Gastrocnemius medialis (tissue), 4 donors: ENCODE results near the gene SMURF2. TPM values are rescaled to one million over a fixed set of nuclear protein-coding genes. Genes with fewer than 3 reads are reported as not detected.

Source experiments
- ATAC-seq, 2 donors: fragments of 150-250 bp; one replicate each; pipeline ENCODE4 v1.9.1; 2016
- DNase-seq, 2 donors: peaks; one replicate each; pipeline ENCODE4 v3.0.0-alpha.2; 2019
- H3K27ac ChIP-seq, 4 donors: fragments of 200-600 bp; sonication (generic); 1 replicate in 1 of 4; 2 replicates in 3 of 4; pipeline ENCODE4 v1.5.1; 2016 to 2018; ENCODE audit warnings: mild to moderate bottlenecking in 2 of 4, moderate library complexity in 1 of 4
- H3K27me3 ChIP-seq, 3 donors: fragments of 200-600 bp; sonication (generic) in 2 of 3; 1 replicate in 1 of 3; 2 replicates in 2 of 3; pipeline versions ENCODE4 v1.5.1 to v1.6.0; 2016 to 2019; ENCODE audit warnings: mild to moderate bottlenecking in 1 of 3, moderate library complexity in 1 of 3
- H3K36me3 ChIP-seq, 2 donors: fragments of 200-600 bp; sonication (generic) in 1 of 2; one replicate each; pipeline ENCODE4 v1.5.1; 2017 to 2018
- H3K4me1 ChIP-seq, 2 donors: fragments of 200-600 bp; sonication (generic) in 1 of 2; one replicate each; pipeline ENCODE4 v1.5.1; 2016 to 2017; ENCODE audit warnings: mild to moderate bottlenecking in 2 of 2
- H3K4me3 ChIP-seq, 4 donors: fragments of 200-600 bp; sonication (generic) in 3 of 4; 1 replicate in 1 of 4; 2 replicates in 3 of 4; pipeline ENCODE4 v1.5.1; 2016 to 2019; ENCODE audit warnings: mild to moderate bottlenecking in 2 of 4
- H3K9me3 ChIP-seq, 3 donors: fragments of 200-600 bp; sonication (generic) in 2 of 3; 1 replicate in 1 of 3; 2 replicates in 2 of 3; pipeline ENCODE4 v1.5.1; 2016 to 2019
- CTCF ChIP-seq, 5 experiments: fragments of 450-650 bp in 3 of 5; fragments of 200-600 bp in 2 of 5; sonication (generic) in 2 of 5; IDR thresholded peaks in 4 of 5; conservative IDR thresholded peaks in 1 of 5; 1 replicate in 4 of 5; 2 replicates in 1 of 5; pipeline ENCODE4 v1.5.1; 2016 to 2019; ENCODE audit warnings: antibody characterized with exemption in 5 of 5, mild to moderate bottlenecking in 3 of 5, moderate library complexity in 3 of 5
- POLR2A ChIP-seq, 2 donors: fragments of 450-650 bp; IDR thresholded peaks; one replicate each; pipeline ENCODE4 v1.6.1; 2017; ENCODE audit warnings: antibody characterized with exemption in 2 of 2, mild to moderate bottlenecking in 2 of 2, moderate library complexity in 2 of 2
- in situ Hi-C, 4 donors: fragments of 200-750 bp; cut with MboI; loops; one replicate each; pipeline versions ENCODE4 v1.15.0 to v1.8.0; 2017; ENCODE audit warnings: low sequenced_read_pairs in 4 of 4
- intact Hi-C: fragments of 100-400 bp; cut with DNase I; formaldehyde crosslinking; loops from one replicate; pipeline ENCODE4 v1.15.1; 2023; ENCODE audit warnings: low total_unique reads
- total RNA-seq, 4 donors: library from RNA; depleted of rRNA; stranded (reverse); fragments of >200 nt; gene quantifications; one replicate each; pipeline versions ENCODE4 v1.1.0 to v1.2.3, GENCODE V29; 2016

SMURF2 gene
- total RNA-seq, 4 donors from 2014 or later = 8.9 to 15.3 (median 11.4) TPM

GRCh38 chr17:64599827-64600226, 62.3 kb downstream of the SMURF2 start:
- H3K4me1 ChIP-seq = no peaks in the 10 kb centered on the region
- peaks cover 0 to 11% of the 10 kb centered on the region in 2 donors for H3K36me3 ChIP-seq
- no peaks in the 10 kb centered on the region for H3K27me3 ChIP-seq
- ATAC-seq (no peak), DNase-seq (no peak)
- intact Hi-C loops = no loop called here
- in situ Hi-C loops = no loop called here
- TF ChIP-seq CTCF (IDR thresholded peaks at IDR 0.05 in 4 of 5, conservative IDR thresholded peaks at IDR 0.05 in 1 of 5) (no peak), POLR2A (IDR thresholded peaks at IDR 0.05) (no peak)
- no peak overlapping the region for H3K4me3 ChIP-seq
- no peak overlapping the region for H3K27ac ChIP-seq
- no peaks in the 10 kb centered on the region for H3K9me3 ChIP-seq

- H3K4me3 ChIP-seq = no peak overlapping the region
- intact Hi-C loops = no loop called here
- in situ Hi-C loops = no loop called here
- H3K36me3 ChIP-seq = peaks cover 0 to 11% of the 10 kb centered on the region in 2 donors
- ATAC-seq (no peak), DNase-seq (no peak)
- H3K27ac ChIP-seq = no peak overlapping the region
- TF ChIP-seq CTCF (IDR thresholded peaks at IDR 0.05 in 4 of 5, conservative IDR thresholded peaks at IDR 0.05 in 1 of 5) = no peak
- TF ChIP-seq POLR2A (IDR thresholded peaks at IDR 0.05) = no peak
- H3K9me3 ChIP-seq = no peaks in the 10 kb centered on the region
- no peaks in the 10 kb centered on the region for H3K27me3 ChIP-seq
- H3K4me1 ChIP-seq = no peaks in the 10 kb centered on the region
These were observed 62.9 kb downstream of the SMURF2 start for GRCh38 chr17:64599187-64599676.

- Histone ChIP-seq H3K27me3 (no peaks in the 10 kb centered on the region), H3K9me3 (no peaks in the 10 kb centered on the region), H3K27ac (no peak overlapping the region), H3K36me3 (peaks cover 0 to 11% of the 10 kb centered on the region in 2 donors), H3K4me3 (no peak overlapping the region), H3K4me1 (no peaks in the 10 kb centered on the region)
- intact Hi-C loops (no loop called here), in situ Hi-C loops (no loop called here)
- TF ChIP-seq POLR2A (IDR thresholded peaks at IDR 0.05) = no peak
- TF ChIP-seq CTCF (IDR thresholded peaks at IDR 0.05 in 4 of 5, conservative IDR thresholded peaks at IDR 0.05 in 1 of 5) = no peak
- ATAC-seq (no peak), DNase-seq (no peak)
These were observed 63.4 kb downstream of the SMURF2 start for GRCh38 chr17:64598672-64599071.

GRCh38 chr17:64596988-64597387, 65.1 kb downstream of the SMURF2 start:
- H3K27me3 ChIP-seq = no peaks in the 10 kb centered on the region
- H3K4me1 ChIP-seq = no peaks in the 10 kb centered on the region
- no peak overlapping the region for H3K27ac ChIP-seq
- intact Hi-C loops (no loop called here), in situ Hi-C loops (no loop called here)
- H3K36me3 ChIP-seq = peaks cover 0 to 26% of the 10 kb centered on the region in 2 donors
- no peaks in the 10 kb centered on the region for H3K9me3 ChIP-seq
- no peak for ATAC-seq
- H3K4me3 ChIP-seq = no peak overlapping the region
- no peak for TF ChIP-seq CTCF (IDR thresholded peaks at IDR 0.05 in 4 of 5, conservative IDR thresholded peaks at IDR 0.05 in 1 of 5)
- TF ChIP-seq POLR2A (IDR thresholded peaks at IDR 0.05) = no peak
- DNase-seq = no peak

GRCh38 chr17:64596439-64596838, 65.7 kb downstream of the SMURF2 start:
- no peaks in the 10 kb centered on the region for H3K9me3 ChIP-seq
- no peak overlapping the region for H3K4me3 ChIP-seq
- H3K4me1 ChIP-seq = no peaks in the 10 kb centered on the region
- no peak for DNase-seq
- intact Hi-C loops (no loop called here), in situ Hi-C loops (no loop called here)
- TF ChIP-seq POLR2A (IDR thresholded peaks at IDR 0.05) (no peak), CTCF (IDR thresholded peaks at IDR 0.05 in 4 of 5, conservative IDR thresholded peaks at IDR 0.05 in 1 of 5) (no peak)
- H3K36me3 ChIP-seq = peaks cover 0 to 29% of the 10 kb centered on the region in 2 donors
- H3K27ac ChIP-seq = no peak overlapping the region
- ATAC-seq = no peak
- H3K27me3 ChIP-seq = no peaks in the 10 kb centered on the region
